BLaER1 treated with 17β-estradiol and CSF1 and Interleukin-3, amounts not matched to agents 10 nM and 100 nM (cell line): ENCODE measurements around the gene PHF20.

ENCODE experiments used
- H3K27ac ChIP-seq, 11 experiments: shearing (Covaris generic); formaldehyde crosslinking; 2 replicates each; pipeline ENCODE4 v1.8.1; 2022
- H3K27me3 ChIP-seq, 11 experiments: shearing (Covaris generic); formaldehyde crosslinking; 2 replicates each; pipeline ENCODE4 v1.8.1; 2022
- H3K36me3 ChIP-seq, 11 experiments: shearing (Covaris generic); formaldehyde crosslinking; 2 replicates each; pipeline ENCODE4 v1.8.1; 2022
- H3K4me1 ChIP-seq, 10 experiments: shearing (Covaris generic); formaldehyde crosslinking; 2 replicates each; pipeline ENCODE4 v1.8.1; 2022
- H3K4me2 ChIP-seq, 11 experiments: shearing (Covaris generic); formaldehyde crosslinking; 2 replicates each; pipeline ENCODE4 v1.8.1; 2022
- H3K4me3 ChIP-seq, 10 experiments: shearing (Covaris generic); formaldehyde crosslinking; 2 replicates each; pipeline ENCODE4 v1.8.1; 2022
- H3K9ac ChIP-seq, 11 experiments: shearing (Covaris generic); formaldehyde crosslinking; 2 replicates each; pipeline ENCODE4 v1.8.1; 2022
- H3K9me3 ChIP-seq, 11 experiments: shearing (Covaris generic); formaldehyde crosslinking; replicated peaks in 1 of 11; 2 replicates each; pipeline ENCODE4 v1.8.1; 2022
- H4K20me1 ChIP-seq, 11 experiments: shearing (Covaris generic); formaldehyde crosslinking; 2 replicates each; pipeline ENCODE4 v1.8.1; 2022
- Cebpa-rat ChIP-seq, 11 experiments: shearing (Covaris generic); IDR thresholded peaks; 2 replicates each; pipeline ENCODE4 v1.8.1; 2022

The PHF20 gene

GRCh38 chr20:35910254-35910653, 138.4 kb downstream of the PHF20 start:
- H3K36me3 ChIP-seq, result peaks cover 59 to 99% (median 86%) of the 10 kb centered on the region in 11 experiments
- TF ChIP-seq Cebpa-rat (IDR thresholded peaks at IDR 0.05), result no peak
- H3K4me2 ChIP-seq, result no peak overlapping the region

GRCh38 chr20:35912881-35913280, 141.1 kb downstream of the PHF20 start:
- Histone ChIP-seq H3K9ac (no peak overlapping the region), H3K36me3 (peaks cover 69 to 99% (median 86%) of the 10 kb centered on the region in 11 experiments), H3K4me1 (peaks cover 0 to 3% (median 0%) of the 10 kb centered on the region in 10 experiments; a peak in 1 of 20 replicates), H3K4me2 (no peak overlapping the region), H3K27ac (no peak overlapping the region), H3K4me3 (no peak overlapping the region), H3K9me3 (no peaks in the 10 kb centered on the region), H3K27me3 (no peaks in the 10 kb centered on the region), H4K20me1 (peaks cover 0 to 13% (median 0%) of the 10 kb centered on the region in 11 experiments; a peak in 4 of 22 replicates)
- TF ChIP-seq Cebpa-rat (IDR thresholded peaks at IDR 0.05), result no peak

More at GRCh38 chr20:35910254-35910653, 138.4 kb downstream of the PHF20 start:
- no peaks in the 10 kb centered on the region for H3K9me3 ChIP-seq
- H3K4me1 ChIP-seq, result no peaks in the 10 kb centered on the region
- no peak overlapping the region for H3K9ac ChIP-seq
- no peak overlapping the region for H3K4me3 ChIP-seq
- no peak overlapping the region for H3K27ac ChIP-seq
- no peaks in the 10 kb centered on the region for H3K27me3 ChIP-seq
- H4K20me1 ChIP-seq, result peaks cover 0 to 19% (median 0%) of the 10 kb centered on the region in 11 experiments; a peak in 4 of 22 replicates

GRCh38 chr20:35917077-35917476, 145.3 kb downstream of the PHF20 start:
- Histone ChIP-seq H3K9ac (no peak overlapping the region), H3K4me2 (no peak overlapping the region), H3K4me3 (no peak overlapping the region), H3K4me1 (peaks cover 0 to 3% (median 0%) of the 10 kb centered on the region in 10 experiments; a peak in 1 of 20 replicates), H3K36me3 (peaks cover 85 to 98% (median 97%) of the 10 kb centered on the region in 11 experiments), H3K27me3 (no peaks in the 10 kb centered on the region), H3K27ac (no peak overlapping the region), H4K20me1 (peaks cover 0 to 10% (median 0%) of the 10 kb centered on the region in 11 experiments; a peak in 3 of 22 replicates), H3K9me3 (no peaks in the 10 kb centered on the region)
- no peak for TF ChIP-seq Cebpa-rat (IDR thresholded peaks at IDR 0.05)

- Histone ChIP-seq H3K27me3 (no peaks in the 10 kb centered on the region), H3K4me3 (no peak overlapping the region), H3K9ac (no peak overlapping the region), H3K4me2 (no peak overlapping the region), H3K9me3 (no peaks in the 10 kb centered on the region), H3K27ac (no peak overlapping the region), H3K4me1 (peaks cover 0 to 3% (median 0%) of the 10 kb centered on the region in 10 experiments; a peak in 1 of 20 replicates), H3K36me3 (peaks cover 86 to 96% (median 92%) of the 10 kb centered on the region in 11 experiments), H4K20me1 (peaks cover 0 to 11% (median 0%) of the 10 kb centered on the region in 11 experiments; a peak in 3 of 22 replicates)
- TF ChIP-seq Cebpa-rat (IDR thresholded peaks at IDR 0.05), result no peak
Measured at GRCh38 chr20:35918021-35918420, 146.2 kb downstream of the PHF20 start.

DNA sequence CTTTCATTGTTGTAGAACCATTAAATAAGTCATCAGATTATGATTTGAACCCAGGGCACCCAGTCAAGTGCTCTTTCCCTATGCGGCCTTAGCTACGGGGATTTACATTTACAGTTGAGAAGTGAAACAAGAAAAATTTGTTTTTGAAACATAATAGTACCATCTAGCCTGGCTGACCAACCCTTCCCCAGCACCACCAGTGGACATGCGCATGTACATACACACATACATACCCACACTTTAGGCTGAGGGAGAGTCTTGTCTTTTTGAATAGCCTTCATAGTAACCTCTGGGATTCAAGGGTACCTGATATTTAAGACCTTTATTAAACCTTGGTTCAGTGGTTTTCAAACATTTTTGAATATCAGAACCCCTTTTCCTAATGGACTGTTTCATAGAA, 148.7 kb downstream of the PHF20 start:
- no peak for TF ChIP-seq Cebpa-rat (IDR thresholded peaks at IDR 0.05)
- Histone ChIP-seq H3K27ac (no peak overlapping the region), H3K36me3 (peaks cover 73 to 95% (median 86%) of the 10 kb centered on the region in 11 experiments), H4K20me1 (peaks cover 0 to 11% (median 0%) of the 10 kb centered on the region in 11 experiments; a peak in 3 of 22 replicates), H3K9ac (no peak overlapping the region), H3K27me3 (no peaks in the 10 kb centered on the region), H3K4me3 (no peak overlapping the region), H3K9me3 (no peaks in the 10 kb centered on the region), H3K4me1 (peaks cover 0 to 3% (median 0%) of the 10 kb centered on the region in 10 experiments; a peak in 1 of 20 replicates), H3K4me2 (no peak overlapping the region)

DNA sequence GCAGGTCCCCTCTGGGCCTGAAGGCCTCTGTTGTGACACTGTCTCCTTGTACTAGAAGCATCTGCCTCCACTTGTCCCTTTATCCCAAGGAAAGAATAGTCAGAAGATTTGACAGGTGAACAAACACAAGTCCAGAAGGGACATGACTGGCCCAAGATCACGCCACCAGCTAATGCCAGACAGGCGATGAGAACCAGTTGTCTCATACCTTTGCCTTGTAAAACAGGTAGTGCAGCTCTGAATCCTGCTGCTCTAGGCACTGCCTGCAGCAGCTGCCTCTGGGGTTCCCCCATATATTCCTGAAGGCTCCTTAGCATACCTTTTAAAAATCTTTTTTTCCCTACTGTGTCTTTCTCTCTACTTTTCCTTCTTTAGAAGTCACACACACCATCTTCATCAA, 157.5 kb downstream of the PHF20 start:
- no peak overlapping the region for H3K9ac ChIP-seq
- H3K27me3 ChIP-seq, result no peaks in the 10 kb centered on the region
- no peaks in the 10 kb centered on the region for H3K9me3 ChIP-seq
- H3K36me3 ChIP-seq, result peaks cover 72 to 95% (median 87%) of the 10 kb centered on the region in 11 experiments
- TF ChIP-seq Cebpa-rat (IDR thresholded peaks at IDR 0.05), result no peak
- H3K4me2 ChIP-seq, result no peak overlapping the region
- H4K20me1 ChIP-seq, result peaks cover 0 to 6% (median 0%) of the 10 kb centered on the region in 11 experiments; a peak in 2 of 22 replicates
- no peak overlapping the region for H3K27ac ChIP-seq
- H3K4me1 ChIP-seq, result no peaks in the 10 kb centered on the region
- no peak overlapping the region for H3K4me3 ChIP-seq

GRCh38 chr20:35934050-35934449, 162.2 kb downstream of the PHF20 start:
- TF ChIP-seq Cebpa-rat (IDR thresholded peaks at IDR 0.05), result no peak
- H3K9ac ChIP-seq, result no peak overlapping the region
- no peak overlapping the region for H3K4me2 ChIP-seq
- H3K27me3 ChIP-seq, result no peaks in the 10 kb centered on the region
- no peaks in the 10 kb centered on the region for H3K4me1 ChIP-seq
- peaks cover 89 to 100% (median 96%) of the 10 kb centered on the region in 11 experiments for H3K36me3 ChIP-seq
- peaks cover 0 to 17% (median 0%) of the 10 kb centered on the region in 11 experiments; a peak in 5 of 22 replicates for H4K20me1 ChIP-seq
- H3K27ac ChIP-seq, result no peak overlapping the region
- no peaks in the 10 kb centered on the region for H3K9me3 ChIP-seq
- H3K4me3 ChIP-seq, result no peak overlapping the region

DNA sequence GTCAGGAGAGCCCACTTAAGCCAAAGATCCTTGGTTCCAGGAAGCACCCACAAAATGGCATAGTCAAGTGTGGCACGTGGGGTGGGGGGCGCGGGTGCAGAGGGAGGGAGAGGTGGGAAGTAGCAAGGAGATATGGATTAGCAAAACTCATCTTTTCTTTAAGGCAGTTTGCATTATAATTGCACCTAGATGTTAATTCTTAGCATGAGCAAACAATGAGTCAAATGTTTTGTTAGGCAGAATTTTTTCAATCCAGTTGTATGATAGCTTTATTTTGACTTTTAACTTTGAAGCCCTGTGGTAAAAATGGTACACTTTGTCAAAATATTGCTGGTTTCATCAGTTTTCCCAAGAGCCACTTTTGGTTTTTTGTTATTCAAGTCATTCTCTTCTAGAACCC, 167.4 kb downstream of the PHF20 start:
- Histone ChIP-seq H3K27ac (no peak overlapping the region), H3K4me1 (peaks cover 0 to 11% (median 0%) of the 10 kb centered on the region in 10 experiments; a peak in 1 of 20 replicates), H3K36me3 (peaks cover 81 to 100% (median 97%) of the 10 kb centered on the region in 11 experiments), H3K9ac (0 out of 22 replicates have a peak overlapping the region, but pooled peaks of 1 of the 11 experiments have one; percentile 0), H3K9me3 (no peaks in the 10 kb centered on the region), H3K4me3 (no peak overlapping the region), H3K27me3 (no peaks in the 10 kb centered on the region), H3K4me2 (no peak overlapping the region), H4K20me1 (peaks cover 0 to 29% (median 4%) of the 10 kb centered on the region in 11 experiments; a peak in 8 of 22 replicates)
- TF ChIP-seq Cebpa-rat (IDR thresholded peaks at IDR 0.05), result no peak

GRCh38 chr20:35941620-35942019, 169.8 kb downstream of the PHF20 start:
- H3K4me2 ChIP-seq, result no peak overlapping the region
- H3K36me3 ChIP-seq, result peaks cover 79 to 100% (median 93%) of the 10 kb centered on the region in 11 experiments
- H3K9me3 ChIP-seq, result no peaks in the 10 kb centered on the region
- peak overlapping the region in 2 of 11 experiments; percentile 3 to 28; a peak in 1 of 22 replicates for H3K9ac ChIP-seq
- peaks cover 0 to 24% (median 0%) of the 10 kb centered on the region in 11 experiments; a peak in 8 of 22 replicates for H4K20me1 ChIP-seq
- no peak for TF ChIP-seq Cebpa-rat (IDR thresholded peaks at IDR 0.05)
- H3K4me3 ChIP-seq, result no peak overlapping the region
- no peaks in the 10 kb centered on the region for H3K27me3 ChIP-seq
- H3K4me1 ChIP-seq, result peaks cover 0 to 11% (median 0%) of the 10 kb centered on the region in 10 experiments; a peak in 1 of 20 replicates
- peak overlapping the region in 1 of 11 experiments; percentile 27; a peak in 1 of 22 replicates for H3K27ac ChIP-seq
